Measurements from ENCODE around the gene GRK2. TPM values are rescaled to one million over a fixed set of nuclear protein-coding genes. Genes with fewer than 3 reads are reported as not detected.

The GRK2 gene
- total RNA-seq, 1 experiment from 2014 or later, result 56.3 TPM

- Histone ChIP-seq H3K27me3 (ENCODE audit: insufficient read depth, low read length) (no peaks in the 10 kb centered on the region), H4K91ac (ENCODE audit: insufficient read length, low read depth, low read length) (no peak overlapping the region), H3K9me3 (ENCODE audit: control insufficient read depth, low read depth, low read length) (no peaks in the 10 kb centered on the region), H2BK20ac (ENCODE audit: low read depth, low read length, poor library complexity, severe bottlenecking) (no peak overlapping the region), H3K23me2 (ENCODE audit: insufficient read length, low read depth, low read length, poor library complexity, severe bottlenecking) (no peaks in the 10 kb centered on the region), H4K8ac (replicated peaks; ENCODE audit: insufficient read length, low read depth, low read length) (no peak overlapping the region), H3T11ph (ENCODE audit: low read length) (no peak overlapping the region), H3K79me2 (ENCODE audit: insufficient read depth, low read length) (no peaks in the 10 kb centered on the region), H3K23ac (ENCODE audit: insufficient read length, low read depth, low read length) (no peak overlapping the region), H3K4me2 (ENCODE audit: insufficient read depth, insufficient read length, low read length) (no peak overlapping the region), H2AFZ (ENCODE audit: low read length) (no peak overlapping the region), H2BK5ac (ENCODE audit: insufficient read length, low read length) (no peak overlapping the region), H3K56ac (ENCODE audit: insufficient read length, low read depth, low read length) (no peak overlapping the region), H3K9ac (ENCODE audit: extremely low read depth, insufficient read length, low read length) (no peak overlapping the region), H3K27ac (ENCODE audit: insufficient read length, low read depth, low read length) (no peak overlapping the region), H3K4me1 (ENCODE audit: insufficient read depth, low read length) (no peaks in the 10 kb centered on the region), H3K79me1 (ENCODE audit: insufficient read depth, low read depth, low read length, poor library complexity, severe bottlenecking) (no peaks in the 10 kb centered on the region), H3K14ac (ENCODE audit: insufficient read depth, low read length) (no peak overlapping the region), H4K20me1 (ENCODE audit: control insufficient read depth, insufficient read depth, insufficient read length) (no peaks in the 10 kb centered on the region), H3K18ac (ENCODE audit: insufficient read length, low read depth, low read length) (no peak overlapping the region), H4K5ac (ENCODE audit: insufficient read length, low read depth, low read length) (no peak overlapping the region), H2AK5ac (ENCODE audit: insufficient read length, low read length) (no peak overlapping the region), H2BK120ac (ENCODE audit: low read depth, low read length, poor library complexity, severe bottlenecking) (no peak overlapping the region), H3K4ac (ENCODE audit: low read depth, low read length) (no peak overlapping the region), H2BK12ac (ENCODE audit: insufficient read length, low read depth, low read length) (no peak overlapping the region), H2BK15ac (ENCODE audit: low read depth, low read length) (no peak overlapping the region)
- H3K4me1 Mint-ChIP-seq, result no peaks in the 10 kb centered on the region
- TF ChIP-seq CTCF (conservative IDR thresholded peaks at IDR 0.05), result no peak
- no peaks in the 10 kb centered on the region for H3K9me3 Mint-ChIP-seq
- no peak for DNase-seq
- no peak overlapping the region for H3K27ac Mint-ChIP-seq
- H3K4me3 Mint-ChIP-seq, result no peak overlapping the region
- peaks cover 70 to 99% (median 89%) of the 10 kb centered on the region in 3 experiments for H3K36me3 Mint-ChIP-seq (ENCODE audit: insufficient read depth in 1 of 3, low read depth in 3 of 3)
- no peaks in the 10 kb centered on the region for H3K27me3 Mint-ChIP-seq (ENCODE audit: low read depth)
Measured at GRCh38 chr11:67248653-67249052, 17.6 kb upstream of the GRK2 start.

All from H9 (cell line).